GM23338 (cell line): ENCODE data around the gene STIM2. TPM values are rescaled to one million over a fixed set of nuclear protein-coding genes. Genes with fewer than 3 reads are reported as not detected.

ENCODE experiments used
- ATAC-seq: fragments of 200-7000 bp; cut with Tn5 transposase; 3 replicates; pipeline ENCODE4 v1.9.1; 2020
- DNase-seq: peaks from one replicate; pipeline ENCODE4 v3.0.0-alpha.2; 2015; ENCODE audit warnings: low spot score
- H2AFZ ChIP-seq: fragments of 200-600 bp; sonication (generic); 2 replicates; pipeline ENCODE4 v1.8.0; 2016; ENCODE audit warnings: antibody characterized with exemption, mild to moderate bottlenecking, moderate library complexity
- H3F3A ChIP-seq: fragments of 200-600 bp; sonication (generic); replicated peaks from 2 replicates; pipeline ENCODE4 v1.8.0; 2017; ENCODE audit warnings: antibody characterized with exemption, mixed run types, low read depth
- H3K27ac ChIP-seq: fragments of 200-600 bp; sonication (generic); 2 replicates; pipeline ENCODE4 v1.6.1; 2016; ENCODE audit warnings: low read depth
- H3K27me3 ChIP-seq: fragments of 200-600 bp; sonication (generic); 2 replicates; pipeline ENCODE4 v1.8.0; 2016; ENCODE audit warnings: mild to moderate bottlenecking, mixed run types, moderate library complexity; ENCODE audit not compliant: insufficient read depth
- H3K36me3 ChIP-seq: fragments of 200-600 bp; sonication (generic); 2 replicates; pipeline ENCODE4 v1.8.0; 2016; ENCODE audit warnings: mild to moderate bottlenecking; ENCODE audit not compliant: insufficient read depth
- H3K4me1 ChIP-seq: fragments of 200-600 bp; sonication (generic); 2 replicates; pipeline ENCODE4 v1.8.0; 2016; ENCODE audit warnings: mild to moderate bottlenecking, moderate library complexity; ENCODE audit not compliant: insufficient read depth
- H3K4me2 ChIP-seq: fragments of 200-600 bp; sonication (generic); 2 replicates; pipeline ENCODE4 v1.7.1; 2017; ENCODE audit warnings: mixed run types
- H3K4me3 ChIP-seq: fragments of 200-600 bp; sonication (generic); 2 replicates; pipeline ENCODE4 v1.6.1; 2016; ENCODE audit warnings: mixed run types
- H3K79me2 ChIP-seq: fragments of 200-600 bp; sonication (generic); replicated peaks from 2 replicates; pipeline ENCODE4 v1.8.0; 2017; ENCODE audit warnings: mild to moderate bottlenecking; ENCODE audit not compliant: insufficient read depth
- H3K9me2 ChIP-seq: fragments of 200-600 bp; sonication (generic); 2 replicates; pipeline ENCODE4 v1.8.0; 2017; ENCODE audit not compliant: insufficient read depth
- H4K20me1 ChIP-seq: fragments of 200-600 bp; sonication (generic); replicated peaks from 2 replicates; pipeline ENCODE4 v1.8.0; 2017; ENCODE audit warnings: mild to moderate bottlenecking; ENCODE audit not compliant: insufficient read depth
- H3K27ac Mint-ChIP-seq: 2 replicates; pipeline ENCODE4 v1.8.0; 2020; ENCODE audit warnings: inconsistent platforms, mild to moderate bottlenecking, moderate library complexity, mixed read lengths
- H3K27me3 Mint-ChIP-seq: 3 replicates; pipeline ENCODE4 v1.8.0; 2022; ENCODE audit warnings: low read depth, mild to moderate bottlenecking, moderate library complexity, mixed read lengths, inconsistent platforms; ENCODE audit not compliant: insufficient read depth, poor library complexity
- H3K36me3 Mint-ChIP-seq: 3 replicates; pipeline ENCODE4 v1.8.0; 2021; ENCODE audit warnings: low read depth, mild to moderate bottlenecking, inconsistent platforms, moderate library complexity, mixed read lengths
- H3K4me1 Mint-ChIP-seq: 3 replicates; pipeline ENCODE4 v1.8.0; 2020; ENCODE audit warnings: mild to moderate bottlenecking, inconsistent platforms, mixed read lengths
- H3K4me3 Mint-ChIP-seq: 3 replicates; pipeline ENCODE4 v1.8.0; 2021; ENCODE audit warnings: moderate library complexity, mild to moderate bottlenecking, inconsistent platforms, mixed read lengths
- H3K9me3 Mint-ChIP-seq: 3 replicates; pipeline ENCODE4 v1.8.0; 2020; ENCODE audit warnings: moderate library complexity, mild to moderate bottlenecking, inconsistent platforms, mixed read lengths
- CTCF ChIP-seq, 2 experiments: fragments of 200-600 bp in 1 of 2; sonication (generic) in 1 of 2; conservative IDR thresholded peaks; 2 replicates each; pipeline versions ENCODE4 v1.5.1 to v1.6.1; 2016 to 2017; ENCODE audit warnings: antibody characterized with exemption in 2 of 2, low read depth in 2 of 2, mild to moderate bottlenecking in 2 of 2, moderate library complexity in 1 of 2
- EZH2phosphoT487 ChIP-seq: fragments of 200-600 bp; sonication (generic); IDR thresholded peaks from one replicate; pipeline ENCODE4 v1.8.1; 2018; ENCODE audit warnings: antibody characterized with exemption; ENCODE audit not compliant: unreplicated experiment
- POLR2AphosphoS5 ChIP-seq: IDR thresholded peaks from 2 replicates; pipeline ENCODE4 v1.6.1; 2016; ENCODE audit warnings: antibody characterized with exemption, low read depth
- REST ChIP-seq: IDR thresholded peaks from one replicate; pipeline ENCODE4 v1.6.1; 2018; ENCODE audit warnings: antibody characterized with exemption; ENCODE audit not compliant: unreplicated experiment
- STAT1 ChIP-seq: IDR thresholded peaks from one replicate; pipeline ENCODE4 v1.6.1; 2016; ENCODE audit warnings: antibody characterized with exemption; ENCODE audit not compliant: unreplicated experiment
- ZNF114 ChIP-seq: fragments of 250-450 bp; sonication (Bioruptor Pico); IDR thresholded peaks from 2 replicates; pipeline ENCODE4 v1.5.0; 2020; ENCODE audit warnings: mild to moderate bottlenecking, moderate library complexity
- polyA plus RNA-seq: library from polyadenylated mRNA; unstranded; fragments of >200 nt; fragmentation: Nextera tagmentation; extraction: Ambion mirVana; gene quantifications from 2 replicates; pipeline ENCODE4 v1.2.1, GENCODE V29; 2016
- total RNA-seq: library from RNA; depleted of rRNA; stranded (reverse); fragments of >200 nt; shearing (Covaris generic); gene quantifications from 2 replicates; pipeline ENCODE4 v1.2.3, GENCODE V29; 2014

The STIM2 gene
- total and polyA plus RNA-seq, 2 experiments from 2014 or later: 13.1 to 17.8 TPM

DNA sequence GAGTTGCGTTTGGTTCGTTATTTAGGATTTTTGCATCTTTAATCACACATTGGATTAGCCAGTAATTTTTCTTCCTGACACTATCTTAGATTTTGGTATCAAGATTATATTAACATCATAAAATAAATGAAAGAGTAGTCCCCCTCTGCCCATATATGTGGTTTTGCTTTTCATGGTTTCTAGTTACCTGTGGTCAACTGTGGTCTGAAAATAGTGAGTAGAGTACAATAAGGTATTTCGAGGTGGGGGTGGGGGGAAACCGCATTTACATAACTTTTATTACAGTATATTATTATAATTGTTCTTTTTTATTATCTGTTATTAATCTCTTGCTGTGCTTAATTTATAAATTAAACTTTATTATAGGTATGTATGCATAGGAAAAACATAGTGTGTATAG, 152.4 kb downstream of the STIM2 start (continued):
- TF ChIP-seq REST: no peak

- Mint-ChIP-seq H3K9me3 (no peaks in the 10 kb centered on the region), H3K4me1 (peaks cover 10% of the 10 kb centered on the region; the same call in 2 of the 3 replicates), H3K27ac (no peak overlapping the region), H3K36me3 (peaks cover 6% of the 10 kb centered on the region; the same call in 1 of the 3 replicates), H3K4me3 (no peak overlapping the region), H3K27me3 (peaks cover 2% of the 10 kb centered on the region)
- no peaks in the 10 kb centered on the region for H3K9me2 ChIP-seq
- no peak overlapping the region for H3K4me3 ChIP-seq
- no peak overlapping the region for H3K4me2 ChIP-seq
- no peaks in the 10 kb centered on the region for H3K79me2 ChIP-seq
- H3K4me1 ChIP-seq: peaks cover 9% of the 10 kb centered on the region
- H3K27ac ChIP-seq: no peak overlapping the region
- H2AFZ ChIP-seq: no peak overlapping the region
- H3K36me3 ChIP-seq: no peaks in the 10 kb centered on the region
- TF ChIP-seq REST (no peak), POLR2AphosphoS5 (no peak), STAT1 (no peak), CTCF (conservative IDR thresholded peaks at IDR 0.05; ENCODE audit: low read depth in 2 of 2) (no peak), EZH2phosphoT487 (no peak), ZNF114 (CRISPR knock-in tag) (no peak)
- H3K27me3 ChIP-seq: no peaks in the 10 kb centered on the region
- no peaks in the 10 kb centered on the region for H3F3A ChIP-seq
- ATAC-seq (no peak), DNase-seq (no peak)
- no peaks in the 10 kb centered on the region for H4K20me1 ChIP-seq
These were observed 155.9 kb downstream of the STIM2 start for GRCh38 chr4:27016551-27016950.
